ENCODE data around the gene N4BP2L2. TPM values are rescaled to one million over a fixed set of nuclear protein-coding genes. Genes with fewer than 3 reads are reported as not detected.
"Not testable (repeated sequence)": the region's sequence is repeated elsewhere in the genome, so short reads cannot be mapped to it uniquely, and the experiment has no call there.

Gene N4BP2L2
- total RNA-seq, 1 experiment from 2014 or later = 128 TPM

DNA sequence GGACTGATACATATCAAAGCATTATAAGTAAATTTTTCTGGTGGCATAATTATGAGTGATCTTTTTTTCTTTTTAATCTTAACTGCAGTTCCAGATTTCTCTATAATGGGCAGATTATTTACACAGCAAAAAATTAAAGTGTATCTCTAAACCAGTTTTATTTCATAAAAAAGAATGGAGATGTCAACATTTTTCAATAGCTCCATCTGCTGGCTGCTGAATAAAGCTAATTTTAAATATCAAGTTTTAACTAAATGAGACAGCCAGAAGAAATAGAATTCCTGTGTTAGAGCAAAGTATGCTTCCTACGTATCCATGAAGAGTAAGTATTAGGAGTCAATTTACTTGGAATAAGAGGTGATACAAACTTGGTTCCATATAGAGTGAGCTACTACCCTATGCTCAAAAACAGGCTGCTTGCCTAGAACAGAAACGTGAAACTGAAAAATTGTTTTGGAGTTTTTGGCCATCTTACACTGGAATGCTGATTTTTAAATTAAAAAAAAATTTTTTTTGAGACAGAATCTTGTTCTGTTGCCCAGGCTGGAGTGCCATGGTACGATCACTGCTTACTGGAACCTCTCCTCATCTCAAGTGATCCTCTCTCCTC is 42.7 kb upstream of the N4BP2L2 start:
- peaks cover 14% of the 10 kb centered on the region for H3K9me3 ChIP-seq
- intact Hi-C loops (cut with micrococcal nuclease; ENCODE audit: unreplicated experiment) = loop anchor here (1.0 to 10.0 kb wide), 2 partner anchors 203 to 334 kb away; no protein-coding TSS in a partner anchor
- no TSS peak for BruUV-seq (replicated peaks)
- POLR2A ChIA-PET = no interaction called here
- no peaks in the 10 kb centered on the region for H3K4me1 Mint-ChIP-seq (ENCODE audit: low read depth, unreplicated experiment)
- TF ChIP-seq, protein P1, sequence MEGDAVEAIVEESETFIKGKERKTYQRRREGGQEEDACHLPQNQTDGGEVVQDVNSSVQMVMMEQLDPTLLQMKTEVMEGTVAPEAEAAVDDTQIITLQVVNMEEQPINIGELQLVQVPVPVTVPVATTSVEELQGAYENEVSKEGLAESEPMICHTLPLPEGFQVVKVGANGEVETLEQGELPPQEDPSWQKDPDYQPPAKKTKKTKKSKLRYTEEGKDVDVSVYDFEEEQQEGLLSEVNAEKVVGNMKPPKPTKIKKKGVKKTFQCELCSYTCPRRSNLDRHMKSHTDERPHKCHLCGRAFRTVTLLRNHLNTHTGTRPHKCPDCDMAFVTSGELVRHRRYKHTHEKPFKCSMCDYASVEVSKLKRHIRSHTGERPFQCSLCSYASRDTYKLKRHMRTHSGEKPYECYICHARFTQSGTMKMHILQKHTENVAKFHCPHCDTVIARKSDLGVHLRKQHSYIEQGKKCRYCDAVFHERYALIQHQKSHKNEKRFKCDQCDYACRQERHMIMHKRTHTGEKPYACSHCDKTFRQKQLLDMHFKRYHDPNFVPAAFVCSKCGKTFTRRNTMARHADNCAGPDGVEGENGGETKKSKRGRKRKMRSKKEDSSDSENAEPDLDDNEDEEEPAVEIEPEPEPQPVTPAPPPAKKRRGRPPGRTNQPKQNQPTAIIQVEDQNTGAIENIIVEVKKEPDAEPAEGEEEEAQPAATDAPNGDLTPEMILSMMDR (IDR thresholded peaks at IDR 0.05; ENCODE audit: insufficient read depth in 1 of 2, low read depth in 1 of 2, low read length in 1 of 2, severe bottlenecking in 1 of 2, unreplicated experiment in 1 of 2) = peak; percentile 42 to 61
- CTCF ChIA-PET = interaction anchor here (0.6 to 2.0 kb wide), 8 partner anchors 42 to 671 kb away, joined by 3 to 11 read pairs (median 4); partner anchors contain the start of gene N4BP2L2
- H3K36me3 ChIP-seq (ENCODE audit: control insufficient read depth, insufficient read depth, low read length) = no peaks in the 10 kb centered on the region
- no peaks in the 10 kb centered on the region for H3K27me3 ChIP-seq (replicated peaks; ENCODE audit: control insufficient read depth, insufficient read depth, low read length)
- H3K9me3 Mint-ChIP-seq (ENCODE audit: unreplicated experiment) = peaks cover 25% of the 10 kb centered on the region
- no peak overlapping the region for H3K27ac Mint-ChIP-seq (ENCODE audit: unreplicated experiment)
- H3K4me1 ChIP-seq = no peaks in the 10 kb centered on the region
- DNase-seq = peak in 1 of 2 experiments; percentile 14
- no peaks in the 10 kb centered on the region for H3K36me3 Mint-ChIP-seq (ENCODE audit: insufficient read depth, unreplicated experiment)
- H3K4me3 ChIP-seq (ENCODE audit: low read depth, low read length) = no peak overlapping the region
- H3K4me3 Mint-ChIP-seq (ENCODE audit: unreplicated experiment) = no peak overlapping the region
- peaks cover 6% of the 10 kb centered on the region for H3K27me3 Mint-ChIP-seq (ENCODE audit: insufficient read depth, unreplicated experiment)

DNA sequence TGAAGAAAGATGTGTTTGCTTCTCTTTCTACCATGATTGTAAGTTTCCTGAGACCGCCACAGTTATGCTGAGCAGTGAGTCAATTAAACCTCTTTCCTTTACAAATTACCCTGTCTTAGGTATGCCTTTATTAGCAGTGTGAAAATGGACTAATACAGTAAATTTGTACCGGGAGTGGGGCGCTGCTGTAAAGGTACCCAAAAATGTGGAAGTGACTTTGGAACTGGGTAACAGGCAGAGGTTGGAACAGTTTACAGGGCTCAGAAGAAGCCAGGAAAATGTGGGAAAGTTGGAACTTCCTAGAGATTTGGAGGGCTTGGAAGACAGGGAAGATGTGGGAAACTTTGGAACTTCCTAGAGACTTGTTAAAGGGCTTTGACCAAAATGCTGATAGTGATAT is 38.4 kb upstream of the N4BP2L2 start:
- TF ChIP-seq, protein P1 (IDR thresholded peaks at IDR 0.05; ENCODE audit: insufficient read depth in 1 of 2, low read depth in 1 of 2, low read length in 1 of 2, severe bottlenecking in 1 of 2, unreplicated experiment in 1 of 2) = no peak
- POLR2A ChIA-PET = no interaction called here
- Histone ChIP-seq H3K4me3 (ENCODE audit: low read depth, low read length) (no peak overlapping the region), H3K36me3 (ENCODE audit: control insufficient read depth, insufficient read depth, low read length) (no peaks in the 10 kb centered on the region), H3K4me1 (no peaks in the 10 kb centered on the region), H3K27me3 (replicated peaks; ENCODE audit: control insufficient read depth, insufficient read depth, low read length) (no peaks in the 10 kb centered on the region), H3K9me3 (peaks cover 14% of the 10 kb centered on the region)
- H3K27ac Mint-ChIP-seq (ENCODE audit: unreplicated experiment) = no peak overlapping the region
- CTCF ChIA-PET = no interaction called here
- H3K9me3 Mint-ChIP-seq (ENCODE audit: unreplicated experiment) = peaks cover 25% of the 10 kb centered on the region
- intact Hi-C loops (cut with micrococcal nuclease; ENCODE audit: unreplicated experiment) = no loop called here
- no TSS peak for BruUV-seq (replicated peaks)
- no peak overlapping the region for H3K4me3 Mint-ChIP-seq (ENCODE audit: unreplicated experiment)
- H3K27me3 Mint-ChIP-seq (ENCODE audit: insufficient read depth, unreplicated experiment) = peaks cover under 1% of the 10 kb centered on the region
- H3K4me1 Mint-ChIP-seq (ENCODE audit: low read depth, unreplicated experiment) = no peaks in the 10 kb centered on the region
- H3K36me3 Mint-ChIP-seq (ENCODE audit: insufficient read depth, unreplicated experiment) = no peaks in the 10 kb centered on the region
- no peak for DNase-seq

DNA sequence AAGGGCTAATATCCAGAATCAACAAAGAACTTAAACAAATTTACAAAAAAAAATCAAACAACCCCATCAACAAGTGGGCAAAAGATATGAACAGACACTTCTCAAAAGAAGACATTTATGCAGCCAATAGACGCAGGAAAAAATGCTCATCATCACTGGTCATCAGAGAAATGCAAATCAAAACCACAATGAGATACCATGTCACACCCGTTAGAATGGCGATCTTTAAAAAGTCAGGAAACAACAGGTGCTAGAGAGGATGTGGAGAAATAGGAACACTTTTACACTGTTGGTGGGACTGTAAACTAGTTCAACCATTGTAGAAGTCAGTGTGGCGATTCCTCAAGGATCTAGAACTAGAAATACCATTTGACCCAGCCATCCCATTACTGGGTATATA is 37.1 kb upstream of the N4BP2L2 start:
- POLR2A ChIA-PET; H3K4me1 Mint-ChIP-seq (ENCODE audit: low read depth, unreplicated experiment); CTCF ChIA-PET; intact Hi-C loops (cut with micrococcal nuclease; ENCODE audit: unreplicated experiment); H3K36me3 Mint-ChIP-seq (ENCODE audit: insufficient read depth, unreplicated experiment); DNase-seq; BruUV-seq (replicated peaks); H3K27me3 Mint-ChIP-seq (ENCODE audit: insufficient read depth, unreplicated experiment); H3K27ac Mint-ChIP-seq (ENCODE audit: unreplicated experiment); H3K4me3 Mint-ChIP-seq (ENCODE audit: unreplicated experiment); H3K27me3 ChIP-seq (replicated peaks; ENCODE audit: control insufficient read depth, insufficient read depth, low read length); H3K36me3 ChIP-seq (ENCODE audit: control insufficient read depth, insufficient read depth, low read length); H3K4me1 ChIP-seq; H3K4me3 ChIP-seq (ENCODE audit: low read depth, low read length): not testable (repeated sequence)
- H3K9me3 Mint-ChIP-seq (ENCODE audit: unreplicated experiment) = peaks cover 25% of the 10 kb centered on the region
- peaks cover 14% of the 10 kb centered on the region for H3K9me3 ChIP-seq

DNA sequence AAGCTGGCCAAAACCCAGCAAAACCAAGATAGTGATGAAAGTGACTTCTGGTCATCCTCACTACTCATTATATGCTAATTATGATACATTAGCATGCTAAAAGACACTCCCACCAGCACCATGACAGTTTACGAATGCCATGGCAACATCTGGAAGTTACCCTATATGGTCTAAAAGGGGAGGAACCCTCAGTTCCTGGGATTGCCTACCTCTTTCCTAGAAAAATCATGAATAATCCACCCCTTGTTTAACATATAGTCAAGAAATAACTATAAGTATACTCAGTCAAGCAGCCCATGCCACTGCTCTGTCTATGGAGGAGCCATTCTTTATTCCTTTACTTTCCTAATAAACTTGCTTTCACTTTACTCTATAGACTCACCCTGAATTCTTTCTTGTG is 22.2 kb upstream of the N4BP2L2 start:
- POLR2A ChIA-PET, CTCF ChIA-PET: not testable (repeated sequence)
- peaks cover 16% of the 10 kb centered on the region for H3K9me3 ChIP-seq

More for the DNA sequence above, 22.2 kb upstream of the N4BP2L2 start:
- H3K4me1 Mint-ChIP-seq (ENCODE audit: low read depth, unreplicated experiment); H3K27me3 Mint-ChIP-seq (ENCODE audit: insufficient read depth, unreplicated experiment); H3K36me3 ChIP-seq (ENCODE audit: control insufficient read depth, insufficient read depth, low read length); H3K36me3 Mint-ChIP-seq (ENCODE audit: insufficient read depth, unreplicated experiment); DNase-seq; intact Hi-C loops (cut with micrococcal nuclease; ENCODE audit: unreplicated experiment); H3K4me1 ChIP-seq; BruUV-seq (replicated peaks); H3K27ac Mint-ChIP-seq (ENCODE audit: unreplicated experiment); H3K27me3 ChIP-seq (replicated peaks; ENCODE audit: control insufficient read depth, insufficient read depth, low read length); H3K4me3 ChIP-seq (ENCODE audit: low read depth, low read length); H3K4me3 Mint-ChIP-seq (ENCODE audit: unreplicated experiment): not testable (repeated sequence)
- H3K9me3 Mint-ChIP-seq (ENCODE audit: unreplicated experiment) = peaks cover 20% of the 10 kb centered on the region

All from Caco-2 (cell line).